ENCODE data around the gene MRTFA. TPM values are rescaled to one million over a fixed set of nuclear protein-coding genes. Genes with fewer than 3 reads are reported as not detected.

MRTFA gene
- total and polyA plus RNA-seq, 9 of the 15 experiments (the other 6 are each of a cell fraction or from before 2014, with no cell fraction given) = 0.84 to 21.1 (median 3.7) TPM

DNA sequence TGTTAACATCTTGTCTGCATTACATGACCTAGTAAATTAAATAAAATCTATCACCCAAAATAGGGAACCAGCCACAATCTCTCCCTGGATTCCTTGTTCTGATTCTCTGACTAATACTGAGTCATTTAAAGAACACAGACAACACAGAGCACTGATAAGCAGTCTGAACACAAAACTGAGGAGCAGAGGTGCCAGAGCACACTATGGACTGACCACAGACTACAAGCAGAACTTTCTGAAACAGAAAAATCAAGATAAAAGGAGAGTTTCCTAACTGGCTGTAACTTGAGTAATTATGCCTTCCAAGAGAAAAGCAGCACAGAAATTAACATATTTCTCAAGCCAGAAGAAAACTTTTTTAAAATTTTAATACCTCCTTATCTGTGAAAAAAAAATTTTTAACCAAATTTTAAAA, 137.3 kb downstream of the MRTFA start (continued):
- TF ChIP-seq HDAC1 (IDR thresholded peaks at IDR 0.05) (peak; percentile 56 to 98; a peak in 3 of 4 replicates), JUNB (CRISPR knock-in tag; conservative IDR thresholded peaks at IDR 0.05) (no peak), ZNF561 (CRISPR knock-in tag; conservative IDR thresholded peaks at IDR 0.05) (no peak), SMARCA5 (IDR thresholded peaks at IDR 0.05) (no peak), HSF4 (CRISPR knock-in tag; IDR thresholded peaks at IDR 0.05; ENCODE audit: borderline replicate concordance) (no peak), CXXC5 (CRISPR knock-in tag; IDR thresholded peaks at IDR 0.05) (no peak), HINFP (tag; conservative IDR thresholded peaks at IDR 0.05; ENCODE audit: low read depth) (no peak), ZNF212 (CRISPR knock-in tag; IDR thresholded peaks at IDR 0.05) (no peak), ATF1 (CRISPR knock-in tag; IDR thresholded peaks at IDR 0.05) (no peak), ATF1 (tag; IDR thresholded peaks at IDR 0.05) (no peak), FOXK2 (conservative IDR thresholded peaks at IDR 0.05 in 1 of 2, IDR thresholded peaks at IDR 0.05 in 1 of 2; ENCODE audit: low read depth in 2 of 2) (no peak), NEUROD1 (IDR thresholded peaks at IDR 0.05; ENCODE audit: borderline replicate concordance, low read depth, low read length, partially characterized antibody) (no peak), UBTF (IDR thresholded peaks at IDR 0.05; ENCODE audit: borderline replicate concordance in 1 of 2, low read depth in 2 of 2, low read length in 2 of 2) (no peak), RBM14 (IDR thresholded peaks at IDR 0.05; ENCODE audit: borderline replicate concordance, insufficient read depth, low read depth, low read length) (no peak), SNAPC5 (CRISPR knock-in tag; IDR thresholded peaks at IDR 0.05) (no peak), ZNF274 (IDR thresholded peaks at IDR 0.05; ENCODE audit: borderline replicate concordance, low read depth, low read length) (no peak), U2AF1 (optimal IDR thresholded peaks at IDR 0.05; ENCODE audit: low read depth, low read length) (no peak), CEBPB (tag; IDR thresholded peaks at IDR 0.05) (peak; percentile 56), PCBP2 (IDR thresholded peaks at IDR 0.05; ENCODE audit: low read depth, low read length, poor library complexity, severe bottlenecking) (no peak)
- TF ChIP-seq, protein P1, sequence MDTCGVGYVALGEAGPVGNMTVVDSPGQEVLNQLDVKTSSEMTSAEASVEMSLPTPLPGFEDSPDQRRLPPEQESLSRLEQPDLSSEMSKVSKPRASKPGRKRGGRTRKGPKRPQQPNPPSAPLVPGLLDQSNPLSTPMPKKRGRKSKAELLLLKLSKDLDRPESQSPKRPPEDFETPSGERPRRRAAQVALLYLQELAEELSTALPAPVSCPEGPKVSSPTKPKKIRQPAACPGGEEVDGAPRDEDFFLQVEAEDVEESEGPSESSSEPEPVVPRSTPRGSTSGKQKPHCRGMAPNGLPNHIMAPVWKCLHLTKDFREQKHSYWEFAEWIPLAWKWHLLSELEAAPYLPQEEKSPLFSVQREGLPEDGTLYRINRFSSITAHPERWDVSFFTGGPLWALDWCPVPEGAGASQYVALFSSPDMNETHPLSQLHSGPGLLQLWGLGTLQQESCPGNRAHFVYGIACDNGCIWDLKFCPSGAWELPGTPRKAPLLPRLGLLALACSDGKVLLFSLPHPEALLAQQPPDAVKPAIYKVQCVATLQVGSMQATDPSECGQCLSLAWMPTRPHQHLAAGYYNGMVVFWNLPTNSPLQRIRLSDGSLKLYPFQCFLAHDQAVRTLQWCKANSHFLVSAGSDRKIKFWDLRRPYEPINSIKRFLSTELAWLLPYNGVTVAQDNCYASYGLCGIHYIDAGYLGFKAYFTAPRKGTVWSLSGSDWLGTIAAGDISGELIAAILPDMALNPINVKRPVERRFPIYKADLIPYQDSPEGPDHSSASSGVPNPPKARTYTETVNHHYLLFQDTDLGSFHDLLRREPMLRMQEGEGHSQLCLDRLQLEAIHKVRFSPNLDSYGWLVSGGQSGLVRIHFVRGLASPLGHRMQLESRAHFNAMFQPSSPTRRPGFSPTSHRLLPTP (IDR thresholded peaks at IDR 0.05; ENCODE audit: borderline replicate concordance, extremely low read depth, insufficient read length) = no peak
- TF ChIP-seq, protein P2, sequence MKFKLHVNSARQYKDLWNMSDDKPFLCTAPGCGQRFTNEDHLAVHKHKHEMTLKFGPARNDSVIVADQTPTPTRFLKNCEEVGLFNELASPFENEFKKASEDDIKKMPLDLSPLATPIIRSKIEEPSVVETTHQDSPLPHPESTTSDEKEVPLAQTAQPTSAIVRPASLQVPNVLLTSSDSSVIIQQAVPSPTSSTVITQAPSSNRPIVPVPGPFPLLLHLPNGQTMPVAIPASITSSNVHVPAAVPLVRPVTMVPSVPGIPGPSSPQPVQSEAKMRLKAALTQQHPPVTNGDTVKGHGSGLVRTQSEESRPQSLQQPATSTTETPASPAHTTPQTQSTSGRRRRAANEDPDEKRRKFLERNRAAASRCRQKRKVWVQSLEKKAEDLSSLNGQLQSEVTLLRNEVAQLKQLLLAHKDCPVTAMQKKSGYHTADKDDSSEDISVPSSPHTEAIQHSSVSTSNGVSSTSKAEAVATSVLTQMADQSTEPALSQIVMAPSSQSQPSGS (CRISPR knock-in tag; IDR thresholded peaks at IDR 0.05) = no peak
